ENCODE measurements around the gene DOCK9.

DOCK9 gene

GRCh38 chr13:98941536-98941935 lies 36.3 kb downstream of the DOCK9 start:
- Histone ChIP-seq H3K4me2 (ENCODE audit: low read depth, low read length) (no peak overlapping the region), H3K27ac (ENCODE audit: low read length) (no peak overlapping the region), H3K9me2 (replicated peaks; ENCODE audit: insufficient read depth, low read length) (no peaks in the 10 kb centered on the region), H3K4me1 (ENCODE audit: low read length) (no peaks in the 10 kb centered on the region), H3K36me3 (replicated peaks; ENCODE audit: insufficient read depth, low read length) (no peaks in the 10 kb centered on the region), H4K20me1 (ENCODE audit: insufficient read depth, low read length) (no peaks in the 10 kb centered on the region), H3K27me3 (replicated peaks; ENCODE audit: insufficient read depth, low read length) (no peaks in the 10 kb centered on the region), H3K9ac (ENCODE audit: low read length) (no peak overlapping the region), H3K79me2 (ENCODE audit: low read length) (no peaks in the 10 kb centered on the region), H2AFZ (ENCODE audit: low read length) (no peak overlapping the region), H3K9me3 (replicated peaks; ENCODE audit: insufficient read depth, low read length) (no peaks in the 10 kb centered on the region), H3K4me3 (ENCODE audit: low read length) (no peak overlapping the region), H3F3A (ENCODE audit: insufficient read depth, low read length) (no peaks in the 10 kb centered on the region)
- no peak for DNase-seq
- TF ChIP-seq EZH2 (optimal IDR thresholded peaks at IDR 0.05; ENCODE audit: low read depth, low read length): no peak
- no peak for TF ChIP-seq CTCF (IDR thresholded peaks at IDR 0.05; ENCODE audit: low read length)
- no peak for TF ChIP-seq EZH2phosphoT487 (IDR thresholded peaks at IDR 0.05; ENCODE audit: low read length)

- TF ChIP-seq EZH2 (optimal IDR thresholded peaks at IDR 0.05; ENCODE audit: low read depth, low read length): no peak
- no peak for TF ChIP-seq CTCF (IDR thresholded peaks at IDR 0.05; ENCODE audit: low read length)
- no peak for TF ChIP-seq EZH2phosphoT487 (IDR thresholded peaks at IDR 0.05; ENCODE audit: low read length)
- H3K27me3 ChIP-seq (replicated peaks; ENCODE audit: insufficient read depth, low read length): no peaks in the 10 kb centered on the region
- H3K36me3 ChIP-seq (replicated peaks; ENCODE audit: insufficient read depth, low read length): no peaks in the 10 kb centered on the region
- DNase-seq: no peak
- no peak overlapping the region for H3K4me3 ChIP-seq (ENCODE audit: low read length)
- no peaks in the 10 kb centered on the region for H3F3A ChIP-seq (ENCODE audit: insufficient read depth, low read length)
- no peak overlapping the region for H3K27ac ChIP-seq (ENCODE audit: low read length)
- no peak overlapping the region for H3K4me2 ChIP-seq (ENCODE audit: low read depth, low read length)
- no peaks in the 10 kb centered on the region for H3K9me2 ChIP-seq (replicated peaks; ENCODE audit: insufficient read depth, low read length)
- no peak overlapping the region for H2AFZ ChIP-seq (ENCODE audit: low read length)
- H4K20me1 ChIP-seq (ENCODE audit: insufficient read depth, low read length): no peaks in the 10 kb centered on the region
- no peaks in the 10 kb centered on the region for H3K4me1 ChIP-seq (ENCODE audit: low read length)
- H3K9me3 ChIP-seq (replicated peaks; ENCODE audit: insufficient read depth, low read length): no peaks in the 10 kb centered on the region
- H3K9ac ChIP-seq (ENCODE audit: low read length): no peak overlapping the region
- H3K79me2 ChIP-seq (ENCODE audit: low read length): no peaks in the 10 kb centered on the region
These were observed 36.7 kb downstream of the DOCK9 start for GRCh38 chr13:98941126-98941525.

- Histone ChIP-seq H3K79me2 (ENCODE audit: low read length) (no peaks in the 10 kb centered on the region), H3K9ac (ENCODE audit: low read length) (no peak overlapping the region), H3K4me2 (ENCODE audit: low read depth, low read length) (no peak overlapping the region), H3F3A (ENCODE audit: insufficient read depth, low read length) (no peaks in the 10 kb centered on the region), H3K9me3 (replicated peaks; ENCODE audit: insufficient read depth, low read length) (no peaks in the 10 kb centered on the region), H3K27ac (ENCODE audit: low read length) (no peak overlapping the region), H4K20me1 (ENCODE audit: insufficient read depth, low read length) (no peaks in the 10 kb centered on the region), H3K9me2 (replicated peaks; ENCODE audit: insufficient read depth, low read length) (no peaks in the 10 kb centered on the region), H3K4me1 (ENCODE audit: low read length) (no peaks in the 10 kb centered on the region), H3K27me3 (replicated peaks; ENCODE audit: insufficient read depth, low read length) (no peaks in the 10 kb centered on the region), H3K4me3 (ENCODE audit: low read length) (no peak overlapping the region), H2AFZ (ENCODE audit: low read length) (no peak overlapping the region), H3K36me3 (replicated peaks; ENCODE audit: insufficient read depth, low read length) (no peaks in the 10 kb centered on the region)
- TF ChIP-seq EZH2 (optimal IDR thresholded peaks at IDR 0.05; ENCODE audit: low read depth, low read length) (no peak), CTCF (IDR thresholded peaks at IDR 0.05; ENCODE audit: low read length) (no peak), EZH2phosphoT487 (IDR thresholded peaks at IDR 0.05; ENCODE audit: low read length) (no peak)
- DNase-seq: no peak
These were observed 37.4 kb downstream of the DOCK9 start for GRCh38 chr13:98940325-98941001.
